HFFc6 (cell line): ENCODE results near the gene FIG4. TPM values are rescaled to one million over a fixed set of nuclear protein-coding genes. Genes with fewer than 3 reads are reported as not detected.
"Not testable (repeated sequence)": the region's sequence is repeated elsewhere in the genome, so short reads cannot be mapped to it uniquely, and the experiment has no call there.

ENCODE experiments used
- DNase-seq: peaks from one replicate; pipeline ENCODE4 v3.0.0-alpha.2; 2018
- H3K27ac Mint-ChIP-seq: 2 replicates; pipeline ENCODE4 v1.8.0; 2020; ENCODE audit warnings: mild to moderate bottlenecking, mixed read lengths
- H3K27me3 Mint-ChIP-seq: 2 replicates; pipeline ENCODE4 v1.8.0; 2021; ENCODE audit warnings: mild to moderate bottlenecking, moderate library complexity, mixed read lengths; ENCODE audit not compliant: insufficient read depth
- H3K36me3 Mint-ChIP-seq: 2 replicates; pipeline ENCODE4 v1.8.0; 2021; ENCODE audit warnings: low read depth, mixed read lengths
- H3K4me1 Mint-ChIP-seq: 2 replicates; pipeline ENCODE4 v1.8.0; 2020; ENCODE audit warnings: low read depth, mixed read lengths
- H3K4me3 Mint-ChIP-seq: 2 replicates; pipeline ENCODE4 v1.8.0; 2020; ENCODE audit warnings: mild to moderate bottlenecking, moderate library complexity, mixed read lengths
- H3K9me3 Mint-ChIP-seq: 2 replicates; pipeline ENCODE4 v1.8.0; 2020; ENCODE audit warnings: mild to moderate bottlenecking, mixed read lengths
- total RNA-seq, 6 experiments: library from RNA; stranded (reverse); fragmentation: NEBNext Ultra II Directional; extraction: Animal tissue kit (Norgen Biotek cat#: 25700); gene quantifications; 2 replicates in 1 of 6; 3 replicates in 5 of 6; pipeline ENCODE4 v1.2.3, GENCODE V29; 2021
- TF ChIP-seq, protein P1 (sequence below): fragments of 200-600 bp; sonication (generic); IDR thresholded peaks from 2 replicates; pipeline ENCODE4 v1.5.0; 2021; ENCODE audit warnings: antibody characterized with exemption, mild to moderate bottlenecking

The FIG4 gene
- total RNA-seq, 6 experiments from 2014 or later: 14.2 to 18.1 (median 16.6) TPM

DNA sequence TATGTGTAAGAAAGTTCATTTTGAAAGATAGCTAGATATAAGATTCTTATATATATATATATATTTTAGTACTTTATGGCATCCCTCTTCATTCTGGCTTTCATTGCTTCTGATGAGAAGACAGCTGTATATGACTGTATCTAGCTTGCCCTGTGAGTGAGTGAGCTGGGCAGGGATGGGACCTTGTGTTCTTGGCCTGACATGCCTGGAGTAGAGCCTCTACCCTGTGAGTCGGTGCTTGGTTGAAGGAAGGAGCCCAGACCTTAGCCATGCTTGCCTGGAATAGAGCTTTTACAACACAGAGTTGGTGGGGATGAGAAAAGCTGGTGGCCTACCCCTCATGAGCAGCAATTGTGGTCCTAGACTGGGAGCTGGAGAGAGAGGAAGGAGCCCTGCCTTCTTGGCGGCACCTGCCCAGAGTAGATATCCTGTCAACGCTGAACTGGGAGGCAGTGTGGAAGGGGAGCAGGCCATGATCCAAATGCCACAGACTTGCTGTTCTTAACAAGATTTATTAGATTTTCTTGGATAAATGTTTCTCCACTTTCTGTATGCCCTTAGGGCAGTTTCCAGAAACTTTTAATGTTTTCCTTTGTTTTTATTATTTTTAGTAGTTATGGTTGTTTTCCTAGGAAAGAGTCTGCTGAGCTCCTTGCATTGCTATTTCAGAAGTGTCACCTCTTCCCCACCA lies 31.6 kb downstream of the FIG4 start:
- H3K27ac Mint-ChIP-seq: peak overlapping the region; percentile 31; the same call in 1 of the 2 replicates
- peaks cover 22% of the 10 kb centered on the region for H3K4me1 Mint-ChIP-seq
- peak; percentile 12 for DNase-seq
- TF ChIP-seq, protein P1, sequence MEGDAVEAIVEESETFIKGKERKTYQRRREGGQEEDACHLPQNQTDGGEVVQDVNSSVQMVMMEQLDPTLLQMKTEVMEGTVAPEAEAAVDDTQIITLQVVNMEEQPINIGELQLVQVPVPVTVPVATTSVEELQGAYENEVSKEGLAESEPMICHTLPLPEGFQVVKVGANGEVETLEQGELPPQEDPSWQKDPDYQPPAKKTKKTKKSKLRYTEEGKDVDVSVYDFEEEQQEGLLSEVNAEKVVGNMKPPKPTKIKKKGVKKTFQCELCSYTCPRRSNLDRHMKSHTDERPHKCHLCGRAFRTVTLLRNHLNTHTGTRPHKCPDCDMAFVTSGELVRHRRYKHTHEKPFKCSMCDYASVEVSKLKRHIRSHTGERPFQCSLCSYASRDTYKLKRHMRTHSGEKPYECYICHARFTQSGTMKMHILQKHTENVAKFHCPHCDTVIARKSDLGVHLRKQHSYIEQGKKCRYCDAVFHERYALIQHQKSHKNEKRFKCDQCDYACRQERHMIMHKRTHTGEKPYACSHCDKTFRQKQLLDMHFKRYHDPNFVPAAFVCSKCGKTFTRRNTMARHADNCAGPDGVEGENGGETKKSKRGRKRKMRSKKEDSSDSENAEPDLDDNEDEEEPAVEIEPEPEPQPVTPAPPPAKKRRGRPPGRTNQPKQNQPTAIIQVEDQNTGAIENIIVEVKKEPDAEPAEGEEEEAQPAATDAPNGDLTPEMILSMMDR: no peak
- no peaks in the 10 kb centered on the region for H3K9me3 Mint-ChIP-seq
- no peak overlapping the region for H3K4me3 Mint-ChIP-seq
- peaks cover 19% of the 10 kb centered on the region for H3K36me3 Mint-ChIP-seq
- no peaks in the 10 kb centered on the region; the same call in 1 of the 2 replicates for H3K27me3 Mint-ChIP-seq

DNA sequence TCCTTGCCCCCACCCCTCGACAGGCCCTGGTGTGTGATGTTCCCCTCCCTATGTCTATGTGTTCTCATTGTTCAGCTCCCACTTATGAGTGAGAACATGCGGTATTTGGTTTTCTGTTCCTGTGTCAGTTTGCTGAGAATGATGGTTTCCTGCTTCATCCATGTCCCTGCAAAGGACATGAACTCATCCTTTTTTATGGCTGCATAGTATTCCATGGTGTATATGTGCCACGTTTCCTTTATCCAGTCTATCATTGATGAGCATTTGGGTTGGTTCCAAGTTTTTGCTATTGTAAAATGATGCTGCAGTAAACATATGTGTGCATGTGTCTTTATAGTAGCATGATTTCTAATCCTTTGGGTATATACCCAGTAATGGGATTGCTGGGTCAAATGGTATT lies 34.2 kb downstream of the FIG4 start:
- H3K36me3 Mint-ChIP-seq: peaks cover 19% of the 10 kb centered on the region
- H3K27me3 Mint-ChIP-seq, H3K4me3 Mint-ChIP-seq: not testable (repeated sequence)

DNA sequence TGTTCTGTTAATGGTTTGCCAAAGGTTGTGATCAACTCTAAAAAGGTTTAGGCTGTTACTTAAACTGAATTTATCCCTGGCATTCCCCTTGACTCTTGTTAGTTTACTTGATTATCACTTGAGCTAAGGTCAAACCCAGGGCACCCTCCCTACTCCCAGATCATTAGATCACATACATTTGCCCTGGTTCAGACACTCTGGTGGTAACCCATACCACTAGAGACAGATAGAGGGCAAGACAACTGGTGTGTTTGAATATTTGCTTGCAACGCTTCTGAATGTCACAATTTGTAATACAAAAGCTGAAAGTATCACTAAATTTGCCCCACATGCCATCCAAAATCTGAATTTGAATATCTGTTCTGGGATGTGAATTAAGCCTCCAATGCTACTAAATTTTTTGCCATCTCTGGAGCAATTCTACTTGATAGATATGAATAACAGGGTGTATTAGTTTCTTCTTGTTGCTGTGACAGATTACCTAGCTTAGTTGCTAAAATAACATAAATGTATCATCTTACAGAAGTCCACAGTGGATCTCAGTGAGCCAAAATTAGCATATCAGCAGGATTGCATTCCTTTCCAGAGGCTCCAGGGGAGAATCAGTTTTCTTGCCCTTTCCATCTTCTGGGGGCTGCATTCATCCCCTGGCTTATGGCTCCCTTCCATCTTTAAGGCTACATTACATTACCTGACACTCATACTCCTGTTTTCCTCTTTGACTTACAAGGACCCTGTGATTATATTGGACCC lies 45.4 kb downstream of the FIG4 start:
- peaks cover 44% of the 10 kb centered on the region for H3K4me1 Mint-ChIP-seq
- peaks cover 33% of the 10 kb centered on the region for H3K36me3 Mint-ChIP-seq
- no peaks in the 10 kb centered on the region for H3K27me3 Mint-ChIP-seq
- no peak overlapping the region for H3K27ac Mint-ChIP-seq
- H3K9me3 Mint-ChIP-seq: no peaks in the 10 kb centered on the region
- TF ChIP-seq, protein P1: no peak
- no peak for DNase-seq
- no peak overlapping the region for H3K4me3 Mint-ChIP-seq

More for the DNA sequence above, 34.2 kb downstream of the FIG4 start:
- peaks cover 25% of the 10 kb centered on the region for H3K4me1 Mint-ChIP-seq
- not testable (repeated sequence) for DNase-seq, H3K27ac Mint-ChIP-seq, H3K9me3 Mint-ChIP-seq

DNA sequence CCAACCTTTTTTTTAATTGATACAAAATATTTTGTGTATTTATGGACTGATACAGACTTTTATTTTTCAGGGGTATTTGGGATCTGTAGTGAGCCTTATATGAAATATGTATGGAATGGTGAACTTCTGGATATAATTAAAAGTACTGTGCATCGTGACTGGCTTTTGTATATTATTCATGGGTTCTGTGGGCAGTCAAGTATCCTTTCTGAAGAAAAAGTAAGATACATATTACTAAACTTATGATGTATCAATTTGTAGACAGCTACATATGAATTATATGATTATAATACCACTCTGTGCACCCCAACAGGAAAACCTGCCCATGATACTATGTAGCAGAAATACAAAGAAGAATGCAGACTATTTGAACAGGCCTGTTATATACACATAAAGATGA lies 47.2 kb downstream of the FIG4 start:
- Mint-ChIP-seq H3K4me1 (peaks cover 48% of the 10 kb centered on the region), H3K4me3 (no peak overlapping the region), H3K27ac (peak overlapping the region; percentile 43), H3K27me3 (no peaks in the 10 kb centered on the region), H3K9me3 (no peaks in the 10 kb centered on the region), H3K36me3 (peaks cover 33% of the 10 kb centered on the region)
- no peak for DNase-seq
- TF ChIP-seq, protein P1: no peak

DNA sequence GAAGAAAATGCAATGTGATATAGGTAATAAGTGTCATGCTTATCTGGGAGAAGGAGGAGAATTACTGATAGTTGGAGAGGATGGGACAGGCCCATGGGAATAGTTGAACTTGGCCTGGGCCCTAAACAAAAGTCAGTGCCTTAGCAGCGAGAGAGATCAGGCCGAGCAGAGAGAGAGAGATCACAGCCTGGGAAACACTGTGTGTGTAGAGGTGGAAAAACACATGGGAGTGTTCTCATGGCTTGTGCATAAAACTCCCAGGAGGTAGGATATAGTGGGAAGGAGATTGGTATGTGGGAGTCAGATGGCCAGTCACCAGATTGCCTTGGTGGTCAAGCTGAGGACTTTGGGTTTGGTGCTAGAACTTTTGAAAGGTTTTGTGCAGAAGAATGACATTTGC lies 47.6 kb downstream of the FIG4 start:
- Mint-ChIP-seq H3K4me3 (no peak overlapping the region), H3K27me3 (no peaks in the 10 kb centered on the region), H3K36me3 (peaks cover 33% of the 10 kb centered on the region), H3K4me1 (peaks cover 52% of the 10 kb centered on the region), H3K27ac (peak overlapping the region; percentile 43), H3K9me3 (no peaks in the 10 kb centered on the region)
- TF ChIP-seq, protein P1: no peak
- no peak for DNase-seq

DNA sequence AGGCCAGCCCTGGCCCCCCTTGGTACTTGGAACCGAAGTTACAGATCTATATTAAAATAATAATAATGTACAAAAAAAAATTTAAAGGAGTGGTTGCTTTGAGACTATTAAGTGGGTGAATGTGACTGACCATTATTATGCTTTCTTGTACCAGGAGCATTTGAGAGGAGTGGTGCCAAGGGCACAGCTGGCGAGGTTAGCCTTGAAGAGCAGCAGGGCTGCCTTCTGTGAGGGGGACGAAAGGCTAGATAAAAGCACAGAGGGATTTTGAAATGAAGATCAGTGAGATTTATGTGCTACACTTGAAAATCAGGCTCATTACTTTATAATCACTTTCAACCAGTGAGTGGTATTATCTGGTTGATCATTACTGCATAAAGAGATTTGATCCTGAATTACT lies 48.6 kb downstream of the FIG4 start:
- no peak overlapping the region for H3K4me3 Mint-ChIP-seq
- no peak for DNase-seq
- peaks cover 62% of the 10 kb centered on the region for H3K4me1 Mint-ChIP-seq
- no peaks in the 10 kb centered on the region for H3K27me3 Mint-ChIP-seq
- no peak overlapping the region for H3K27ac Mint-ChIP-seq
- no peaks in the 10 kb centered on the region for H3K9me3 Mint-ChIP-seq
- TF ChIP-seq, protein P1: no peak
- peaks cover 33% of the 10 kb centered on the region for H3K36me3 Mint-ChIP-seq
